Left hindlimb (tissue), 1 donor: ENCODE results near the gene STRBP.

Experiments used
- DNase-seq: peaks from one replicate; pipeline ENCODE4 v3.0.0-alpha.2; 2018

Gene STRBP

DNA sequence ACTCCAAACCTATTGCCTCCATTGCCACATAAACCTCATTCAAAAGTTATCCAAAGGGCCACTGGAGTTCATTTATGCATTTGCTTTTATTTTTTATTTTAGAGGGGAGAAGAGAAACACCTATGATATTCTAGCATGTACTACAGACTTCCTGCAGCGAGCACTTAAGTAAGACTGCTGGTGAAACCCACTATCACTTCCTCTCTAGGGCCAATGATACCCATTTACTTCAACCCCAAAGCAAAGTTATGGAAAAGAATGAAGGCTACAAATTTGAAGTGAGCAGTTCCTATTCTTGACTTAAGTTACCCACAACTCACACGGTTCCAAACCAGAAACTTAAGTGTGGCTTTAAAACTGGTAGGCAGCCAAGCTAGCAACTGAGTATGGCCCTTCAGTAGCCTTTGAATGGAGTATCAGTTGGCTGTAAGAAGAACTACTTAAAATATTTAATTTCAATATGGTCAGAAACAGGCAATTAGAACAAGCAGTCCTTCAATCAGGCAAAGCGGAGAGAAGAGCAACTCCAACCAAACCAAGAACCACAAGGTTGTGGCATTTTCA lies 140.8 kb downstream of the STRBP start:
- DNase-seq = no peak

DNA sequence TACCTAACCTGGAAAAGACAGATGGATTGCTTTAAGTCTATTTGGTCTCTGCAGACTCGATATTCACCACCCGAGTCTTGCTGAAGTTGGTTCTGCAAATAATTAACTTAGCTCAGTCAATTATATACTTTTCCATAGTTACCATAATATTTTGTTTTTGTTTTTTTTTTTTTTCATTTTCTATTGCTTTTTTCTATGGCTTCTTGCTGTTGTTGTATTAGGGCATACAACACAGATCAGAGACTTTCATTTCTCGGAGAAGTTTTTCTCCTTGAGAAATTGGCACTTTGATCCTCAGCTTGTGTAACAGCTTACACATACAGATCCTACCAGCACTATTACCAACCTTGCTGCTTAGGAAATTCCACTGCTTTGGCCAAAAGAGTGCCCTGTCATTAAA lies 146.9 kb downstream of the STRBP start:
- DNase-seq = no peak

DNA sequence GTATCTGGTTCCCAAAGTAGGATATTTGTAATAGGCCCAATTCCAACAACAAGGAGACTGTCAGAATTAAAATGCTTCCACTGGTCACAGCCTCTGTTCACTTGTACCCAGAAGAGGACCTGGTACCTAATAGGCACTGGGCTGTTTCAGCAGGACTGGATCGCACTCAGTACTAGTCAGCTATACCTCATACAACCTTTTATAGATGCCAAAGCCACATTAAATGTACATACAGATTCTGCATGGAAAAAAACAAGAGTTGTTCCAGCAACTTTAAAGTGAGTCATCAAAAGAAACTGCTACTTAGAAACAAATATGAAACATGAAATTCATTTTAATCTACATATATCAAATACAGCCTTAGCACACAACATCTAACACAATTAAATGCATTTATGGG lies 147.4 kb downstream of the STRBP start:
- DNase-seq = no peak

DNA sequence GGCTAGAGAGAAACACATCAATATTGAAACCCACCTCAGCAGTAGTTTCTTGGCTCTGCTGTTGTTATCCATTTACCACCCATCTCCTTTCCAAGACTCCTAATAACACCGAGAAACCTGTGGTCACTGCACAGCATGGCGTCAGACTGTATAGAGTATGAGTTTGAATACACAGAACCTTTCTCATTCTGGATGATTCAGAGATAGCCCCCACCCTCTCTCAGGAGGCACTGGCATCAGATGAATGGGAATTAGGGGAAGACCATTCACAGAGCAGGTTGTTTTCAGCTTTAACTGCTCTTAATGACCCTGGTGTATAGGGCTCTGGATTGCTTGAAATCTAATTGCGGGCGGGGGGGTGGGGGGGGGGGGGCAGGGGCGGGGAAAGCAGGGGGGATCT lies 148.3 kb downstream of the STRBP start:
- DNase-seq = no peak

DNA sequence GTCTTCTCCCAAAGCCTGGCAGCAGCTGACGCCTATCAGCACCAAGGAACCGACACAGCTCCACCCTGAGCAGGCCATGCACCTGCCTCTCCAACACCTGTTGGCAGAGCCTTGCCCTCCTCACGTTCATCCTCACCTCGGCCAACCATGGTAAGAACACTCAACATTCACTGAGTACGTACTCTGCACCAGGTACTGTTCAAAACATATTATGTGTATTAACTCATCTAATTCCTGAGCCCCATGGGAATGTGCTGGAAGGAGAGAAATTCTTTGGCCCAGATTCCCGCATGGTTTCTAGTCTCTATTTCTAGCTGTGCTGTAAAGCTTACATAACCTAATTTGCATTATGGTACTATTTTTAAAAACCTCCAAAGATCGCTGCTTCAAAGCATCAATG lies 148.8 kb downstream of the STRBP start:
- DNase-seq = no peak

DNA sequence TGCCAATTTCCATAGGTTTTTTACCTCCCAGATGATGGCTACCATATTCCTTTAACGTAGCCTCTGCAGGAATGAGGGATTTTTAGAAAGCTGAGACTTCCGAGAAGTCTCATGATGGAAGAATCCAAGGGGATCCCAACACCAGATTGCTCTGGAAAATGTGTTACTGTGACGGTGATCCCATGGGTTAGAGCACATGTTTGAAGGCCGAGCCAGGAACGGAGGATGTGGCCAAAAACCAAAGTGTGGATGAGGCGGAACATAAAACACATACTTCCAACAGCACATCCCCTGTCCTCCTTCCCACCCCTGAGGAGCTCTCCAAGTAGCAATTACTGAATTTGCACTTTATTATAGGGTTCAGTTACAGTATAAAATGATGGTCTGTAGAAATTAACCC lies 152.3 kb downstream of the STRBP start:
- DNase-seq = peak; percentile 73

DNA sequence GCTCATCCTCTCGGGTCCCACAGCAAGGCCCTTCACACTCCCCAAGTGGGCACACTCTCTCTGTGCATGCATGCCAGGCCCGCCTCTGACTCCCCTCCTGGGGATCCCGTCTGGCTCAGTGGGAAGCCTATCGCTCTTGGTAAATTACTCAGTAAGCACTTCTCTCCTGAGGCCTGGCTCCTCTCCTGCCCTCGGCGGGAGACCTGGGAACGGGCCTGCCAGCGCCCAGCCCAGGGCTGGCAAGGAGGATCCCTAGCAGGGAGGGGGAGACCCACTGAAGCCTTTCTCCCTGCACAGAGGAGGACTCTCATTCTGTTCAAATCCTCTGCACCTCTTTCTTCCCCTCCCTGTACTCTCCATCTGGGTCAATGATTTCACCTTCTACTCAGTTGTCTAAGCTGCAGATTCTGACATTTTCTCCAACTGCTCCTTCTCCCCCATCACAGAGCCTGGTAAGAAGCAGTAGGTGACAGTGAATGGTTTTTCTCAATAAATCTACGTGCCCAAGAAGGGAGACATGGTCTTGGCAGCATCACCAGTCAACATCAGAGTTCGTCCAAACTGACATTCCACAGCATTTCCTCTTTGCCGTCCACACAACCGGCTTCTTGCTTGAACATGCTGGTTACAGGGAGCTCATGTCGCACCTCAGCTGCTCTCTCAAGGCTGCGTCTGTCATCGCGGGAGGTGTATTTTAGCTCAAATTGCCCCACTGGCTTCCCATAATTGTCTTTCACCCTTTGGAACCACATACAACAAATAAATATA lies 153.1 kb downstream of the STRBP start:
- no peak for DNase-seq

DNA sequence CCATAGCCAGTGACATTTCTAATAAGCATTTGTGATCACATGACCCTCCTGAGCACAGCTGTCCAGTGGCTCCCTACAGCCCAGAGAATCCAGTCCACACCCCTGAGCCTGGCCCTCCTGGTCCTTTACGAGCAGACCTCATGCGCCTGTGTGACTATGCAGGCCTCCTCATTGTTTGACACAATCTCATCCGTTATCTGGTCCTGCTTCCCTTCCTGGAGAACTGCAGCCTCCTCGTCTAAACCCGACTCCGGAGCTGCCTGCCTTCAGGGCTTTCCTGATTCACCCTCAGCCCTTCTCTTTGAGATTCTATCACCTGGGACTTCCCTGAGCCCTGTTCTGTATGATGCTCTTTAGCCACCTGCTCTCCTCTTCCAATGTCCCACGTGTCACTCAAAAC lies 155.2 kb downstream of the STRBP start:
- DNase-seq = no peak

DNA sequence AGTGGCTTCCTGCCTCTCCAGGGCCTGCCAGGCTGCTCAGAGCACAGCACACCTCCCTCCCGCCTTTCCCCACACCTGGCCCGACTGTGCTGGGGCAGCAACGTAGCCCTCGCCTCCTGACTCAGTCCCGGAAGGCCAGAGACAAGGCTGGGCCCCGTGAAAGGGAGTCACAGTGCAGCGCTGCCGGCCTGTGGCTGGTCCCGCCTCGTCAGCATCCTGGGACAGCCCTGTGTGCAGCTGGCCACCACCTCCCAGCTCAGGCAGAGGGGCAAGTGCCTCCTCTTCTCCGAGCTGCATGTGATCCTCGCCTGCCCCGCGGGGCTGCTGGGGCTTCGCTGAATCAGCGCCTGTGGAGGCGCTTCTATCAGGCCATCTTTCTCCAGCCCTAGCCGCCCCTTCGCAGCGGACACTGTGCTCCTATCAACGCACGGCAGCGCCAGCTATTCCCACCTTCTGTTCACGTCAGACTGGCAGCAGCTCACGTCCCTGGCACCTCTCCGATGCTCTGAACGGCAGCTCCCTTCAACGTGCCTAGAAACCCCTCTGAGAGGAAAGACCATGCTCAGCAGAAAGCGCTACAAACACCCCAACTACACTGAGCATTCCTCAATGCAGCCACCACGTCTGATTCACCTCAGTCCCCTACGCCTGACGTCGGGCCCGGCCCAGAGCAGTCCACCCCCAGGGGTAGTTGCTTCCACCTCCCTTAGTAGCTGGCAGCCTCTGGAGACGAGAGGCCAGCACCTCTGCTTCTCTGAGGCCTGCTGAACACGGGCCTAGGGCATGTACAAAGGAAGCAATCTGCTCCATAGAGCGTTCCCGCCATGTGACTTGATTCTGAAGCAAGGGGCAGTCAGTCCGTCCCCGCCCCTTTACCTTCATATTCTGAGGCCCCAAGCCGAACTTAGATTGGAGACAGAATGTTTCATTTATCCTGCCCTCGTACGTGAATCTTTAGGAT lies 156.1 kb downstream of the STRBP start:
- DNase-seq = no peak

DNA sequence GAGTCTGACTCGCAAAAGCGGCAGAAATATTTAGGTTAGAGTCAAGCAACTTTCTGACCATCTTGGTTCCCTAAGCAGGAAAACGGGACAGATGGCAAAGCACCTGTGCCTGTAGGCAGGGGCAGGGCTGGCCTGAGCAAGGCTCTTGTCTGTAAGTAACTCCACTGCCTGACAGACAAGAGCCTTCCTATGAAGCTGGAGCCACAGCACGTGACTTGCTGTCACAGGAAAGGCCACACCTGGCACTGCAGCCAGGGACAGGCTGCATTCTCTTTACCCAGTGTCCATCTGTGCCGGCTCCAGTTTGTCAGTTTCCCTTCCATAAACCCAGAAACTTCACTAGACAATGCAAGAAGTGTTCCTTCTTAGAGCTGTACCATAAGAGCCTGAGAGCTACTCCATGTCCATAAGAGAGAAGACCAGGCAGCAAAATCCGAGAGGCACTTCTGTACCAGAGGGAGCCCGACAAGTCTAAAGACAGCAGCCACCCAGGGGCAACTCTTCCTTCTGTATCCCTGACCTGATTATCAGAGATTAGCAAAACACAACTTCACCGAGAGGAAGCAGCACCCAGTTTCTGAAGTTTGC lies 156.9 kb downstream of the STRBP start:
- no peak for DNase-seq

DNA sequence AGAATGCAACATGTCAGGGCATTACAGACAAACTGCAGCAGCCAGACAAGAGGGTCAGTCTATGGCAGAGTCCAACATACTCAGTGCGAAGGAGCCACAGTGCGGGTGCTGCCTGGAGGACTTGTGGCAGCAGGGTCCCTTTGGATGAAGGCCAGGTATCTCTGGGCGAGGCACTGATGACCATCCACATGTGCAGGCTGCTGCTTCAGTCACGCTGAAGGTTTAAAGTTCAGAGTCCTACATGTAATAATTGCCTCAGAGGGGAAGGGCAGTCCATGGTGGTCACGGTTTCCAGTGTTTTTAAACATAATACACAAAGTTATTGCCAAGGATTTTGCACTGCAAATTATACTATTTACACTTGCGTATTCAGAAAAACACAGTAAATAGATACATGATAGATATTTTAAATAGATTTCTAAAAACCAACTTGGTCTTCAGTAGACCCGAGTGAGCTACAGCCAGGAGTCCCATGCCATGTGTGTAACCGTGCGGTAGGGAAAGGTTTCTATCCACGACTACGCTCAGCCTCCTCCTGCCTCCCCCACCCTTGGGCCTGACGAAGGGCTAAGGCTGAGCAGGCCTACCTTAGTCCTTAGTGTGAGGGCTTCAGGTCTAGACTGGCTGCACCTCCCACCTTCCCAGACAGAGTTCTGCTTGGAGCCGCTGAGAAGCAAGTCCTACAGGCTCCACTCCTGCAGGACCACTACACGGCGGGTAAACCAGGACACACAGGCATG lies 158.7 kb downstream of the STRBP start:
- no peak for DNase-seq

DNA sequence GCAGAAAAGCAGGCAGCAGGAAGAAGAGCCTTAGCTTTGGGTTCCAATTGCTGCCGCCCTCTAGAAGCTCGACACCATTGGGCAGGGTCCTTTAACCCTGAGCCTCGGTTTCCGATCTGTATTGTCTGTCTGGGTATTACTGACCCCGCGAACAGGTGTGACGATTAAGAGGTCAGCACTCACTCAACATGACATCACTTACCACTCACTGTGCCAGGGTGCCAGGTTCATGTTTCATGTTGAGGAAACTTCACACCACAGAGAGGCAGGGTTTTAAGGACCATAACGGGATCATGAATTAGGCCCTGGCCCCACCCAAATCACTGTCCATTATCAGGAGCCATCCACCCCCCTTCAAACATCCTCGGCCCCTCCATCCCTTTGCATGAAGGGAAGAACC lies 159.4 kb downstream of the STRBP start:
- DNase-seq = no peak

DNA sequence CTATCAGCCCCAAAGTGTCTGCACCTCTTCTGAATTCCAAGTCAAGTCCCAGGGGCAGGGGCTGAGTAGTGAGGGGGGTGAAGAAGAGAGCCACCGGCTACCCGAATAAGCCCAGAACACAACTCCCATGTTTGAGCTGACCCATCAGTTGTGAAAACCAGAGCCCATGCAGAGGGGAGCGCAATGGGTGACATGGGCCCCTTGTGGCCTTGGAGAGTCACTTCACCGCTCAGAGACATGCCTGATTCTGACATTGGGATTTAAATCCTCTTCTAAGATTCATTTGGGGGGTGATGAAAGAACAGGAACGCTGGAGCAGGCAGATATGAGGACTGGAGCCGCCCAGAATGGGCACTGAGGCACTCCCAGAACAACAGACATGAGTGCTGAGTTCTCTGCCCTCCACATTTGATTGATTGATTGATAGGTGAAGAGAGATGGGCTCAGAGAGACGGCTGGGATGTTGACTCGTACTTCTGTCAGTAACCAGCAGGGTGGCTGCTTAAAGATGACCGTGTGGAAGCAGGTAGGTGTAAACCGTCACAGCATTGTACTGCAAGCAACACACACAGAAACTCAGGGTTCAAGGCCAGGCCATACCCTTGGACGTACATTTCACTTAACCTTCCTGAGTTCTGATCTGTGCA lies 160.6 kb downstream of the STRBP start:
- no peak for DNase-seq

DNA sequence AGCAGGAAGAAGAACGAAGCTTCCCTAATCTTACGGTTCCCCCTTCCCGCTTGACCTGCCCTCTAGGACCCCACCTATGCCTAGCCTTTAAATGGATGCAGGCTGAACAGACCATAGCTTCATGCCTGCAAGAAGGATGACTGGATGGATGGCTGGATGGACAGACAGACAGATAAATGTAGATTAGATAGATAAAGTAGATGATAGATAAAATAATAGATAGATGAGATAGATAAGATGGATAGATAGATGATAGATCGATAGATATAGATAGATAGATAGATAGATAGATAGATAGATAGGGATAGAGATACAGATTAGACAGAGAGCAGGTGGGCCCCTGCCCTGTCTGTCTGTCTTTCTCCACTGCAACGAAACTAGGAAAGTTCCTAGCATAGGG lies 162.9 kb downstream of the STRBP start:
- no peak for DNase-seq

DNA sequence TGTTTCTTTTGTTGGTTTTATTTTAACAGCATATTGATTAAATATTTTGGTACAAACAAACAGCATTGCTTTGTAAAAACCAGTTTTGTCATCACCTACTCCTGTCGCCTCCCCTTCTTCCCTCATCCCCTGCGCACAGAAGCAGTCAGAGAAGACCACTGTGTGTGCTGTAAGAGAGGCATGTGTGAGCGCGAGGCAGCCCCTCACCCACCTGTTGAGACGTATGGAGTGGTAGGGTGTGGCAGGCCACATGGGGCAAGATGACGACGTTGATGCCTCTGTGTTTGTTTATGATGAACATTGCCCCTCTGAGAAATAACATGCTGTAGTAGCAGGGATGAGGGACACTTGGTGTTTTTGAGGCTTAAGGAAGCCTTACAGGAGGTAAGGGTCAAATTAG lies 163.6 kb downstream of the STRBP start:
- no peak for DNase-seq

DNA sequence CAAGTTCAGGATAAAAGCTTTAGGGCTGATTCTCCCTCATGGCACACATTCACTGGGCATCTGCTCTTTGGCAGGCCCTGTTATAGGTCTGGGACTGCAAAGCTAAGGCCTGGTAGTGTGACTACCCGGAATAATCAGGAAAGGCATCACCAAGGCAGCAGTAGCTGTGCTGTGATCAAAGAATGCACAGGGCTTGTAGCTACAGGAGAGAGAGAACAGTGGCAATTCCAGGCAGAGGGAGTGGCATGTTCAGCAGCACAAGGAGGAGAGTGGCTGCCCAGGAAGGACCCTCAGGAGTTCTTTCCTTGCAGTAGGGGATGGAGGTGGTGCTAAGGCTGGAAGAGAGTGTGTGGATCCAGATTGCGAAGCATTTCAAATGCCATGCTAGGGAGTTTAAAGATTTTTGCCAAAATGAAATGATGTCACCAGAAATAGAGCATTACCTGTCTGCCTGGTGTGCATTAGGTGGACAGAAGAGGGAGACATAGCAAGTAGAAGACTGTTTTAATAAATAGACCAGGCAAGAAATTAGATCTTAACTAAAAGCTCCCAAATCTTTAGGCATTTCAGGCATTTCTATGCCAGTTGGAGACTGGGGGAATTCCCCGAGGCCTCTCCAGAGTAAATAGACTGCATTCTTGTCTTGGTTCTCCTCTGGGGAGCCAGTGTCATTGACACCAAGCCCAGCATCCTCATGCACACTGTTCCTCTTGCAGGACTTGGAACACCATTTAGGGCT lies 165.8 kb downstream of the STRBP start:
- DNase-seq = no peak

DNA sequence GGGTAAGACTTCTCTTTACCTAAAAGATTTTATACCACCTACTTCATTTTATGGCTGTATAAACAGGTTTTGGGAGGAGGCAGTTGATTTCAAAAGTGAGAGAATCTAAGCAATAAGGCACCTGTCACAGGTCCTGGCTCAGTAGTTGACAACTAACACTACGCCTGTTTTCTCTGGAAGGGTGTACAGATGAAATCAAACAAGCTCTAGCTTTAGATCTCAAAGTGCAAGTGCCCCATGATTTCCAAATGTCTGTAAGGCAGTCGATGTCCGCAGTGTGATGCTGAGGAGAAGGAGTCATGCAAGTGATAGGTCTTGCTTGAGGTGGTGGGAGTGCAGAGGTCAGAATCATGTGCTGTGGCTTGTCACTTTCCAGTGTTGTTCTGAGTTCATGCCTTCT lies 168.8 kb downstream of the STRBP start:
- no peak for DNase-seq

DNA sequence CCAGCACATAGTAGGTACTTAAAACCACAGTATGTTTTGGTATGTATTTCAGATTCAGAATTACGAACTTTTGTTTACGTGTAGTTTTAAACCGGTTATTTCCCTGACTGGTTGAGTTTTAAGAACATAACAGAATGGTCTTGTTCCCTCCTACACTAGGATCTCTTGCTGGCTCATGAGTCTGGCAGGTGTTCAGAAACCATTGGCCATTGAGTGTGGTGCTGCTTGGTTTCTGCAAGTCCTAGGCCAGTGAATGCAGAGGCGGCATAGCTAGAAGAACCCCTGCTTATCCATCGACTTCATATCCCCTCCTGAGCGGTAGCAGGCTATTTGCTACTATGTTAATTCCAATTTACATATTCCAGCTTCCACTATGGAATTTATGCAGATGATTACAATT lies 169.3 kb downstream of the STRBP start:
- no peak for DNase-seq

DNA sequence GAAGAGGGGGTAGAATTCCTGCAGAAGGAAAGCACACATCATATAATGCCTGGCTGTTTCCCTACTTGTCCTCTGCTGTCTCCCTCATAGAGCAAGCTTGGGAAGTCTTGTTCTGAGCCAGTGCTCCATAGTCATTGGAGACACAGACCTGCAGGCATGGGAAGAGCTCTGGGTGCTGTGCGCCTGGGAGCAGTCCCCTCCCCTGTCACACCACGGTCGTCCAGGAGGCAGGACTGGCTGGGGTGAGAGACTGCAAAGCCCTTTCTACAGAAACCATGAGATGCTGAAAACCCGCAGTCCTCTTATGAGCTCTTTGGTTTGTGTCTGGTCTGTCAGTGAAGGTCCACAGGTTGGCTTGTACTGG lies 170.3 kb downstream of the STRBP start:
- no peak for DNase-seq

DNA sequence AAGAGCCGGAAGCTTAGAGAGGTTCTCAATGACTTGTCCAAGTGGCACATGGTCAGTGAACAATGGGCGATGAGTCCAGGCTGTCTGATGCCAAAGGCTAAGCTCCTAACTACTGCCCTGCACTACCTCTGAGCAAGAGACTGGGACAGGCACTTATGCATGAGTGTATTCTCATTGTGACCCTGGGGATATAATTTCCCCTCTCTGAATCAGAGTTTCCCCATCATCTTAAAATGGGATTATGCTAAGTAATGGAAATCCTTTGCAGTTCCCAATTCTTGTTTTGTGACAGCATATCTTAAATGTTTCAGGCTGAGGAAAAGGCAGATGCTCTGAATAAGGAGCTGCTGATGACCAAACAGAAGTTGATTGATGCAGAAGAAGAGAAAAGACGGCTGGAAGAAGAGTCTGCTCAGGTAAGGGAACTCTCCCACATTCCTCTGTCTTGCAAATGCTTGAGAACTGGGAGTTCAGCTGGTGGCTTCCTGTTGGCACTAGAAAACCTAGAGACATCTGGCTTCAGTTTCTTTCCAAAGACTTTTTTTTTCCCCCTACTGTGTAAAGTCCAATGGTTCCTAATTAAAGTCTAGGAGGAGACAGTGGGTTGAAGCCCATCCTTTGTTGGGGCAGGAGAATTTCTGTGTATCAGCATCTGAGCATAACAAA lies 170.8 kb downstream of the STRBP start:
- DNase-seq = no peak

DNA sequence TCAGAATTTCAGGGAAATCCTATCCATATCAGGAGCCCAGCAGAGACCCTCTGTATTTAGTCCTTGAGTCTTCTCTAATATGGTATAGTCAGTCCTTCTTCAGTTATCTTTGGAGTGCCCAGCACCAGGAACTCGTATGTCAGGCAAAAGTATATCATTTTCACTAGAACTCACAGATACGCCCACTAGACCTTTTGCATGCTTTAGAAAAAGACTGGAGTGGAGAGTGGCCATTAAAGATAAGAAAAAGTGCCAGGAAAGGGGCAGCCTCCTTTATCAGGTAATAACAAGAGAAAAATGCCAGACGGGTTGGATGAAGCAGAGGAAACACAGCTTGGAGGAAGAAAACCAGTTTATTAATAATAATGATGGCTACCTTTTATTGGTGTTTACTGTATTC lies 171.4 kb downstream of the STRBP start:
- no peak for DNase-seq
